Stimulated activated CD4-positive, alpha-beta T cell treated with anti-CD3 and anti-CD28 coated beads, Interleukin-2, amount 100 ng/mL, for 24 hours (primary cell): ENCODE measurements around the gene AK2.

Experiments used
- DNase-seq, 2 donors: peaks; one replicate each; pipeline ENCODE4 v3.0.0-alpha.2; 2020

The AK2 gene

GRCh38 chr1:33021567-33022431, 14.9 kb downstream of the AK2 start:
- no peak for DNase-seq

GRCh38 chr1:33018112-33018511, 18.6 kb downstream of the AK2 start:
- no peak for DNase-seq

GRCh38 chr1:33017175-33017574, 19.5 kb downstream of the AK2 start:
- DNase-seq, result no peak

- no peak for DNase-seq
Measured at GRCh38 chr1:33015216-33015615, 21.5 kb downstream of the AK2 start.

GRCh38 chr1:33014464-33015163, 22.1 kb downstream of the AK2 start:
- no peak for DNase-seq

- no peak for DNase-seq
Measured at GRCh38 chr1:33013791-33014190, 22.9 kb downstream of the AK2 start.

GRCh38 chr1:33012165-33012564, 24.5 kb downstream of the AK2 start:
- no peak for DNase-seq

GRCh38 chr1:33010932-33011731, 25.6 kb downstream of the AK2 start:
- DNase-seq, result no peak

- DNase-seq, result no peak
Measured at GRCh38 chr1:33009561-33009960, 27.1 kb downstream of the AK2 start.

GRCh38 chr1:33008051-33008914, 28.4 kb downstream of the AK2 start:
- DNase-seq, result no peak

- DNase-seq, result no peak
Measured at GRCh38 chr1:33007190-33008050, 29.3 kb downstream of the AK2 start.

GRCh38 chr1:33005838-33006421, 30.8 kb downstream of the AK2 start:
- no peak for DNase-seq

GRCh38 chr1:33005117-33005837, 31.4 kb downstream of the AK2 start:
- no peak for DNase-seq

- DNase-seq, result no peak
Measured at GRCh38 chr1:33004613-33005012, 32.1 kb downstream of the AK2 start.

GRCh38 chr1:33003657-33004056, 33.0 kb downstream of the AK2 start:
- no peak for DNase-seq

- no peak for DNase-seq
Measured at GRCh38 chr1:33002006-33002405, 34.7 kb downstream of the AK2 start.

GRCh38 chr1:33001282-33001681, 35.4 kb downstream of the AK2 start:
- DNase-seq, result no peak

- DNase-seq, result no peak
Measured at GRCh38 chr1:33000427-33001026, 36.2 kb downstream of the AK2 start.

GRCh38 chr1:32998997-32999396, 37.7 kb downstream of the AK2 start:
- DNase-seq, result no peak

- no peak for DNase-seq
Measured at GRCh38 chr1:32998064-32998463, 38.6 kb downstream of the AK2 start.
